ENCODE measurements around the gene SLC29A1.

Gene SLC29A1

DNA sequence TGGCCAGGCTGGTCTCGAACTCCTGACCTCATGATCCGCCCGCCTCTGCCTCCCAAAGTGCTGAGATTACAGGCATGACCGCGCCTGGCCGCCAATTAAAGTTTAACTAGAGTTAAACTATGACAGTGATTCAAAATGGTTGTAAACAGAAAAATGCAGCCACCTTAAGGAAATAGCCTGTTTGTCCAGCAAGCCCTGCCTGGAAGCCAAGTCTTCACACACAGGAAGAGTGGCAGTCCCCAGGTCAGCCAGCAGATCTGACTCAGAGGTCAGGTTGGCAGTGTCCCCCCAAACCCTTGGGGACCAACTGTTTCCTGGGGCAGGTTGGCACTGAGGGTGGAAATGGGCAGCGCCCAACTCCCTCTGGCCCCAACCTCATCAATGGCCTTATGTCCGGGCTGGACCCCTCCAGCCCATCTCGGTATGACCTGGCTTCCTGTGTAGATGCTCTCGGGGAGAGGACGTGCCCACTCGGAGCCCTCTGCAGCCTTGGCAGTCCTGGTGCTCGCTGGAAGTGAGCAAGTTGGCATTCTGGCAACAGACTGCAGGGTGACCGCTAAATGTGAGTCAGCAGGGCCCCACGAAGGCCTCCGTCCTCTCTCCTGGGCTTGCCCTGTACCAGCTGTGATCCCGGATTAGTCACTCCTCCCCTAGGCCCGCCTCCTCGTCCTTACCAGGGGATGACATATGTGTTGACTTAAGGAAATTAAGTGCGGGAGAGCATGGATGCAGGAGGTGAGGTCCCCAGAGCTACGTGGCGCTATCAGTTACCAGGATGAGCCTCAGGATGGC, 13.8 kb downstream of the SLC29A1 start:
- peak; percentile 58 for DNase-seq (ENCODE audit: low read depth)

DNA sequence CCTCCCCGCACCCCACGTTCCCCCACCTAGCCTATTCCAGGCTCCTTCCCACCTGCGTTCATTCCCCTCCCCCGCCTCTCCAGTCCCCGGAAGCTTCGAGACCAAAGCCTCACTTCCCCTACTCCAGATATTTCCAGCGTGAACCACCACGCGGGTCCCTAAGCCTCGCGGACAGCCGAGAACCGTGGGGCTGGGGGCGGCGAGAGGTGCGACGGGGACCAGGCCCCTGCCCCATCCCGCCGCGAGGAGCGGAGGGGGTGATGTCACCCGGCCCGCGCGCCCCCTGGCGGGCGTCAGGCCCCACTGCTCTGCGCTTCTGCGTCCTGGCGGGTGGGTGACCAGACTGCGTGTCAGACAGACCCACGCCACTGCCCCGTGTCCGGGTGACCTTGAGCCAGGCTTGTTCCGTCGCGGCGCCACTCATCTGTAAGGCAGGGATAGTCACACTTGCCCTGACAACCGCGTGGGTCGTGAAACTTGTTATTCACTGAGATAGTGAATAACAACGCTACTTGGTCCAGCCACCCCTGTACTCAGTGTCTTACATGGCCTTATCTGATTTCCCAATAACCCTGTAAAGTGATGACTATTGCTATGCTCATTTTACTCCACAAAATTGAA, 14.5 kb downstream of the SLC29A1 start:
- peak; percentile 54 for DNase-seq (ENCODE audit: low read depth)

DNA sequence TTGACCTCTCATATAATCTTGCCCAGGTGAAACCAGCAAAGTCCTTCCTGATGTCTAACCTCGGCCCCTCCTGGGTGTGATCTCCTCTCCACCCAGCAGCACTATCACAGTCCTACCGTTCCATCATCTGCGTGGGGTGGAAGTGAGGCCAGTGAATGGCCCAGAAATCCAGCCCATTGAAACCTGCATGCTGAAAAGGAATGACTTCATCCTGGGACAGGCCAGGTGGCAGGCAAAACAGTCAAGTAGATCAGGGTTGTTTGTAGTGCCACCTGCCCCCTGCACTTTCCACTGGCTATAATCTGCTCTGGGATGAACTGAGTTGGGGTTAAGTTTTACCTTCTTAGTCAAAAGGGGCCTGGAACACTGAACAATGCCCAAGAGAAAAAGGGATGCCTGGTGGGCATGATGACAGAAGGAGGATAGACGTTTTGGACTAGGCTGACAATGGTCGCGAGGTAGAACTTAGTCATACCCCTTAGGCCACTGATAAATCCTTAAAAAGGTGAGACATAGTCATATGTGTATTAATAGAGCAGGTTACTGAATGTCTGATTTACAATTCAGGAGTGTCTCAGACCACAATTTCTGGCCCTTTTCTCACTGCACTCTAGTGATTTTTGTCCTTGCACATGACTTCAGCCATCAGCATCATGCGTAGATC, 15.4 kb downstream of the SLC29A1 start:
- no peak for DNase-seq (ENCODE audit: low read depth)

DNA sequence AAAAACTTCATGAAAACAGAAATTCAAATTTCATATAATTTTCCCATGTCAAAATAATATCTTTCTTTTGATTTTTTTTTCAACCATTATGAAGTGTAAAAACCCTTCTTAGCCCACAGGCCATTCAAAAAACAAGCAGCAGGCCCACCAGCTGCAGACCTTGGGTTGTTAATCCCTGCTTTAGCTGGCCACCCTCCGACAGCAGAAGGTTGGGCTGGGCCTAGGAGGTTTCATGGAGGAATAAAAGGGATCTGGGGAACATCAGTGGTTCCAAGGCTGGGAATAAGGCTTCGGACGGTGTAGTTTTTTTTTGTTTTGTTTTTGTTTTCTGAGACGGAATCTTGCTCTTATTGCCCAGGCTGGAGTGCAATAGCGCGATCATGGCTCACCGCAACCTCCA, 19.9 kb downstream of the SLC29A1 start:
- DNase-seq (ENCODE audit: low read depth): no peak

DNA sequence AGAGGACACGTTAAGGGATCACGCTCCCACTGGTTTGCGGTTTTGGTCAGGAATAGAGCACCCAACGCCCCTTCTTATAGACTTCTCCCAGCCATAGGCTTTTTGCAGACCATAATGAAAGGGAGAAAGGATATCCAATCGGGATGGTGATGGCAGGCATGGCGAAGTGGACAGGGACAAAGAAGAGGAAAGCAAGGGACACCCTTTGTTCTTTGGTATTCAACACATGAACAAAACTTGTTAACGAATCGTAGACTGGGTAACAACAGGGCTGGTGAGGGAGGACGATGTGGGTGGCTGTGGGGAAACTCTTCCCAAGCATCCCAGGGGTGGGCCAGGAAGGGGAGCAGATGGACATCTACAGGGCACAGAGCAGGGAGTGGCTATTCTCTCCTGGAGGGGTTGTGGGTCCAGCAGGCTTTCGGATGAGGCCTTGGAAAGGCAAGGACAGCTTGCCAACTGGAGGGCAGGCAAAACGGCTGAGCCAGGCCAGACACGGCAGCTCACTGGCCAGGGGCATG, 22.1 kb downstream of the SLC29A1 start:
- DNase-seq (ENCODE audit: low read depth): no peak

DNA sequence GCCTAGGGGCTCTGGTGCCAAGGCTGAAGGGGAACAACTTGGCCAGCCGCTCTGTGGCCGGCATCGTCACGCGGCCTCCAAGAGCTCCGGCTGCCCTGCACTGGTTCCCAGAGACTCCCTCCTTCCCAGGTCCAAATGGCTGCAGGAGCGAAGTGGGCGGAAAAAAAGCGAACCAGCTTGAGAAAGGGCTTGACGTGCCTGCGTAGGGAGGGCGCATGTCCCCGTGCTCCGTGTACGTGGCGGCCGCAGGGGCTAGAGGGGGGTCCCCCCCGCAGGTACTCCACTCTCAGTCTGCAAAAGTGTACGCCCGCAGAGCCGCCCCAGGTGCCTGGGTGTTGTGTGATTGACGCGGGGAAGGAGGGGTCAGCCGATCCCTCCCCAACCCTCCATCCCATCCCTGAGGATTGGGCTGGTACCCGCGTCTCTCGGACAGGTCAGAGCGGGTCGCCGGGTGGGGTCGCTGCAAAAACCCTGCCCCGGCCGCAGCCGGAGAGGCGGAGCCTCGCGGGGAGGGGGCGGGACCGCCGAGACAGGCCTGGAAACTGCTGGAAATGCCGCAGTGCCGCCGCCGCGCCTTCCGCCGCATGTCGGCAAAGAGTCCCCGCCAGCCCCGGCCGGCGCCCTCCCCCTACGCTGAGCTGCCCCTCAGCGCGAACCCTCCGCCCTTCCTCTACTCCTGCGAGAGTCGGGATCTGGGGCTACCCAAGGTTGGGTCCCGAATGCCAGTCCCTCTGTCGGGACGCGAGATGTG, 22.7 kb downstream of the SLC29A1 start:
- DNase-seq (ENCODE audit: low read depth): peak; percentile 61

DNA sequence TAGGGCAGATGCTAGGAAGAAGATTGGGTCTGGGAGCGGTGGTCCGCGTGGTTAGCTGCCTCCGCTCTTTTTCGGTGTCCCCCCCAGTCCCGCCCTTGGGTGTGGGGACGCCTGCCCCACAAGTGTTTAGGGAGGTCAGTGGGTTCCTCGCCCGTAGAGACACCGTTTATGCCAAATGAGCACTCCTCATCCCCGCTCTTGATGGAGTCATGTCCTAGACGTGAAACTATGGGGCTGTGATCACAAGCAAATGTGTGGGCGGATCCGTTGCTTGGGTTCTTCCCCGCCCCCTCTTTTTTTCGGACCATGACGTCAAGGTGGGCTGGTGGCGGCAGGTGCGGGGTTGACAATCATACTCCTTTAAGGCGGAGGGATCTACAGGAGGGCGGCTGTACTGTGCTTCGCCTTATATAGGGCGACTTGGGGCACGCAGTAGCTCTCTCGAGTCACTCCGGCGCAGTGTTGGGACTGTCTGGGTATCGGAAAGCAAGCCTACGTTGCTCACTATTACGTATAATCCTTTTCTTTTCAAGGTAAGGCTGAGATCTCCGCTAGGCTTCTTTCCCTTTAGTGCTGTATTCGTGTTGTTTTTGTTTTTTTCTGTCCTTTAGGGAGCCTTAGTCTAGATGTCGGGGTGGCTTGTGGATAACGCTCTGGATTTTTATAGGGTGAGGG, 23.4 kb downstream of the SLC29A1 start, which contains the start of gene HSP90AB1:
Gene HSP90AB1, plus strand, starts transcription at position 439 of the 675 bp plus-strand sequence. CDS start 1,529 bp downstream, outside the sequence.
- peak; percentile 96 for DNase-seq (ENCODE audit: low read depth)

DNA sequence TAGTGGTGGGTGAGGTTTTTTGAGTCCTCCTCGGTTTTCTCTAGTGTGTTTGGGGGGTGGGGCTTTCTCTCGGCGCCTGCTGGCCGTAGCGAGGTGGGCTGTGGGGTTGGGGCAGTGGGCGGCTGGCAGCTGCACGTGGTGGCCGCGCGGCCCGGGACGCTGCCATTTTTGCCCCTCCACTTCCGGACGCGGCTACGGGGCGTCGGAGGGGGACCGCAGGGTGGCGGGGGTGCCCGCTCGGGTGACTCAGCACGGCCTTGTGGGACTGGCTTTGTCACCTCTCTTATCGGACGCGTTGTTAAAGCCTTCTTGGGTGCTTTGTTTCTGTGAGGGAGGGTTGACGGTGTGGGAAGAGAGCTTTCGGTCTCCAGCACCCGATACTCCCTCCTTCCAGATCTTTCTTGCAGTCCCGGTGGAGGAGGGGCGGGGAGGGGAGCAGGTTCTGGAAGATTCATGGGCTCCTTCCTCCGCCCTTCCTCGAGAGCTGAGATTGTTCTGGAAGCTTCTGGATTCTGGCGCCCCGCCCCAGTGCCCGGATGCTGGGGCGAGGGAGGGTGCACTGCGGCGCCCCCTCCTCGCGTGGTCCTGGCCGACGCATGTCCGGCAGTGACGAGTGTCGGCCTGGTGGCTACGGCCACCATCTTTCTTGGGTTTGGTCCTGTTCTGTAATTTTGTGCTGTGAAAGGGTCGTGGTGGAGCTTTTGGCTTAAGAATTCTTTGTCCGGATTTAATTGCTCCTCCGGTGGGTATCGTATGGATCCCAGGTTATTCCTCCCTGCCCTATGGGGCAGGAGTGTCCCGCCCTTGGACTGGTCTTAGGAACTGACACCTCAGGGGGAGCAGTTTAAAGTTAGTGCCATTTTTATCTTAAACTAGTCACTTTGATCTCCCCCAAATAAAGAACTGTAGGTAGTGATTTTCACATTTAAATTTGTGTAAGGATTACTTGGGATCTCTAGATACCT, 24.2 kb downstream of the SLC29A1 start:
- DNase-seq (ENCODE audit: low read depth): peak; percentile 87

DNA sequence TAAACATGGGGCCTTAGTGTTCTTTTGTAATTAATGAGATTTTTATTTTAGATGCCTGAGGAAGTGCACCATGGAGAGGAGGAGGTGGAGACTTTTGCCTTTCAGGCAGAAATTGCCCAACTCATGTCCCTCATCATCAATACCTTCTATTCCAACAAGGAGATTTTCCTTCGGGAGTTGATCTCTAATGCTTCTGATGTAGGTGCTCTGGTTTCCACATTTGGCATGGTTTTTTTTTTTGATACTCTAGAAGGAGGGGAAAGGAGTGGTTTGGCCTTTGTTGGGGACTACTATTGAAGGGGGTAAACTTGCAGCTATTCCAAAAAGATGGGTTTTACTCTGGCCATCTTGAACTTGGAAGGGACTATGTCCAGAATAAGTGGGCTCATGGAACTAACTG, 25.2 kb downstream of the SLC29A1 start:
- DNase-seq (ENCODE audit: low read depth): no peak

DNA sequence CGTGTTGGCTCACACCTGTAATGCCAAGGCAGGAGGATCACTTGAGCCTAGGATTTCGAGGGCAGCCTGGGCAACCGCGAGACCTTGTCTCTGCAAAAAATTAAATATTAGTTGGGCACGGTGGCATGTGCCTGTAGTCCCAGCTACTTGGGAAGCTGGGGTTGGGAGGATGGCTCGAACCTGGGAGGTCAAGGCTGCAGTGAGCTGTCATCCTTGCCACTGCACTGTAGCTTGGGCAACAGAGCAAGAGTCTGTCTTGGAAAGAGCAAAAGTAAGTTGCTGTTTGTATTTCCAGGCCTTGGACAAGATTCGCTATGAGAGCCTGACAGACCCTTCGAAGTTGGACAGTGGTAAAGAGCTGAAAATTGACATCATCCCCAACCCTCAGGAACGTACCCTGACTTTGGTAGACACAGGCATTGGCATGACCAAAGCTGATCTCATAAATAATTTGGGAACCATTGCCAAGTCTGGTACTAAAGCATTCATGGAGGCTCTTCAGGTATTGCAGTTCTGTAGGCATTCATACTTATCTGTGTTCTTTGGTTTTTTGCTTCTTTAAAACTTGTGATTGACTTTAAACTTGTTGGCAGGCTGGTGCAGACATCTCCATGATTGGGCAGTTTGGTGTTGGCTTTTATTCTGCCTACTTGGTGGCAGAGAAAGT, 25.8 kb downstream of the SLC29A1 start:
- DNase-seq (ENCODE audit: low read depth): no peak

DNA sequence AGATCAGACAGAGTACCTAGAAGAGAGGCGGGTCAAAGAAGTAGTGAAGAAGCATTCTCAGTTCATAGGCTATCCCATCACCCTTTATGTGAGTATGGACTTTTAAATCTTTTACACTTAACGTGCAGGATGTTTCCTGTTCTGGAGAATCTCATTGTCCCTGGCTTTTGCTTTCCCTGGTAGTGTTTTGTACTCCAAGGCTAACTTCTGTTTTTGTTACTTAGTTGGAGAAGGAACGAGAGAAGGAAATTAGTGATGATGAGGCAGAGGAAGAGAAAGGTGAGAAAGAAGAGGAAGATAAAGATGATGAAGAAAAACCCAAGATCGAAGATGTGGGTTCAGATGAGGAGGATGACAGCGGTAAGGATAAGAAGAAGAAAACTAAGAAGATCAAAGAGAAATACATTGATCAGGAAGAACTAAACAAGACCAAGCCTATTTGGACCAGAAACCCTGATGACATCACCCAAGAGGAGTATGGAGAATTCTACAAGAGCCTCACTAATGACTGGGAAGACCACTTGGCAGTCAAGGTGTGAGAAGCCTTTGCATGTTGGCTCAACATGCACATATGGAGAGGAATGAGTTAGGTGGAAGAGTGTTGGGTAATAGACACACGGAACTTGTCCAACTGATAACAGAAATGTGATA, 26.8 kb downstream of the SLC29A1 start:
- no peak for DNase-seq (ENCODE audit: low read depth)

DNA sequence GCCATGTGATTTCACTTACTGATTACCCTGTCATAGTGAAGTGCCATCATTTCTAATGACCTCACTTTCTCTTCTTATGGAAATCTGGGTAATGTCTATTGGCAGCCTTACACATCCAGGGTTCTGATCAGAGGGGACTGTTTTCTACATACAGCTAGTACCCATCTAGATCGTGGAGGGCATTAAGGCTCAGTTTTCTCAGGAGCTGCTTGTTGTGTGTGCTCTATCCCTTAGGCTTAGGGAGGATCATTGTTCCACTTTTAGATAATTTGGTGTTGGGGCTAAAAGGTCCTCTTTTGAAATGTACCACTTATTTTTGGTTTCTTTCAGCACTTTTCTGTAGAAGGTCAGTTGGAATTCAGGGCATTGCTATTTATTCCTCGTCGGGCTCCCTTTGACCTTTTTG, 27.3 kb downstream of the SLC29A1 start:
- no peak for DNase-seq (ENCODE audit: low read depth)

DNA sequence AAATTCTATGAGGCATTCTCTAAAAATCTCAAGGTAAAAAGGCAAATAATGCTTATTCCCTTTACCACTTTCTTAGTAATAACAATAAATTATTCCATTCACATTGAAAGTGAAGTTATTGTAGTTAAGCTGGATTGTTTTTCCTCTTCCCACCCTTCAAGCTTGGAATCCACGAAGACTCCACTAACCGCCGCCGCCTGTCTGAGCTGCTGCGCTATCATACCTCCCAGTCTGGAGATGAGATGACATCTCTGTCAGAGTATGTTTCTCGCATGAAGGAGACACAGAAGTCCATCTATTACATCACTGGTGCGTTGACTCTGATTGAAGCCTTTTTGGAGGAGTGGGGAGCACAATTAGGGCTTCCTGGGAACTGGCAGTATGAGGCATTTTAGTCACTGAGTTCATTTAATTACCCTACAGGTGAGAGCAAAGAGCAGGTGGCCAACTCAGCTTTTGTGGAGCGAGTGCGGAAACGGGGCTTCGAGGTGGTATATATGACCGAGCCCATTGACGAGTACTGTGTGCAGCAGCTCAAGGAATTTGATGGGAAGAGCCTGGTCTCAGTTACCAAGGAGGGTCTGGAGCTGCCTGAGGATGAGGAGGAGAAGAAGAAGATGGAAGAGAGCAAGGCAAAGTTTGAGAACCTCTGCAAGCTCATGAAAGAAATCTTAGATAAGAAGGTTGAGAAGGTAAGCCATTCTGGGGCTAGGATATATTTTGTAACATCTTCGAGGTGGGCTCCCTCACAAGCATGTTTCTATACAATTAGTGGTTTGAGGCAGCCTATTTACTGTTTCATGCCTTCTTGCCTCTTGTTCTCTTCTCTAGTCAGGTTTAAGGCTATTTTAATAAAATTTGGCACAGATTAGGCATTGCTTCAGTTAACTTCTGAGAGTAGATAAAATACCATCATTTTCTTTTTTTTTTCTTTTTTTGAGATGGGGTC, 28.5 kb downstream of the SLC29A1 start:
- DNase-seq (ENCODE audit: low read depth): no peak

DNA sequence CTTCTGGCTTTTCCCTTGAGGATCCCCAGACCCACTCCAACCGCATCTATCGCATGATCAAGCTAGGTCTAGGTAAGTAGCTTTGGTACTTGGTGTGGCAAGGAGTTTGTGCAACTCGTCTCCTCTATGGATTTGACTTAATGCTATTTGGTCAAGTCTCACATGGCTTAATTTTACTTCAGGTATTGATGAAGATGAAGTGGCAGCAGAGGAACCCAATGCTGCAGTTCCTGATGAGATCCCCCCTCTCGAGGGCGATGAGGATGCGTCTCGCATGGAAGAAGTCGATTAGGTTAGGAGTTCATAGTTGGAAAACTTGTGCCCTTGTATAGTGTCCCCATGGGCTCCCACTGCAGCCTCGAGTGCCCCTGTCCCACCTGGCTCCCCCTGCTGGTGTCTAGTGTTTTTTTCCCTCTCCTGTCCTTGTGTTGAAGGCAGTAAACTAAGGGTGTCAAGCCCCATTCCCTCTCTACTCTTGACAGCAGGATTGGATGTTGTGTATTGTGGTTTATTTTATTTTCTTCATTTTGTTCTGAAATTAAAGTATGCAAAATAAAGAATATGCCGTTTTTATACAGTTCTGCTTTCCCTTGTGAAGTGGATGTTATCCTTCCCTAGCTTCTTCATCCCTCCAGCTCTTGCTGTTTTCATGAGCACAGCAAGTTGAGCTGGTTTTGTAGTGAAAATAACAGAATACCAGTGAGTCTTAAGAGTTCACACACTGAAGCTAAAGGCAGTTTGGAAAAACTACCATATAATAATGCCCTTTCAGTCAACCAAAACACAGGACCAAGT, 30.1 kb downstream of the SLC29A1 start:
- no peak for DNase-seq (ENCODE audit: low read depth)

DNA sequence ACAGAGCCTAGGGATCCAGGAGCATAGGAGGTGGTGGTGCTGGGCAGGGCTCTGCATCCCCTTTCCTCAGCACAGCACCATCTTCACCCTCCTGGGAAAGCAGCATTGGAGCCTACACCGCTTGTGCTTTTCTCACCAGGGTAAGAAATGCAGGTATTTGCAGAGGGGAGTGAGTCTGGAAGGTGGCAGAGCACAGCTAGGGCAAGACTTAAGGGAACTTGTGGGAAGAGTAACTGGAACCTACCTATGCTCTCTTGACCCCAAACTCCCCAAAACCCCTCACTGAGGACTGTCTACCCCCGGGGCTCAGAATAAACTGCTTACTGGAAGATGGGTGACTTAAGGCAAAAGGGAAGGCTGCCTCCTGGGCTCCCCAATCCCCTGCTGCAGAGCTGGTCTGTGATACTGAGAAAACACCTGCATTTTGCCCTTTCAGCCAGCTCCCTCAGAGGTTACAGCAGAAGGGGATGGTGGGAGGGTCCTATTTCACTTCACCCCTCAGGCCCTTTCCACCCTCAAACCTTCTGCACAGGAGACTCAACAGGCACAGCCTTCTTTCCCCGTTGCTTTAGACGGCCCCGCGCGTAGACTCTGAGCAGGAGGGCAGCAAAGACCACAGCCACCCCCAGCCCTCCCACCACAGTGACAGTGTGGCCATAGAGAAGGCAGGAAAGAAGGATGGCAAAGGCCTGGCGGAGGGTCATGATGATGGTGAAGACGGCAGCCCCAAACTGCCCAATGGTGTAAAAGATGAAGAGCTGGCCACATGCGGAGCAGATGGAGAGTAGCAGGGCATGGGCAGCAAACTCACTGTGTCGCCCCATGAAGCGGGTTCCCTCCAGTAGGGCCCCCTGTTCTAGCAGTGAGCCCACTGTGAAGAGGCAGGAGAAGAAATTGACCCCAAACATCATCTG, 31.1 kb downstream of the SLC29A1 start:
- no peak for DNase-seq (ENCODE audit: low read depth)

All from T-helper 22 cell (primary cell).